HepG2 (cell line): ENCODE measurements around the gene PRR35.
"Not testable (repeated sequence)": the region's sequence is repeated elsewhere in the genome, so short reads cannot be mapped to it uniquely, and the experiment has no call there.

ENCODE experiments used
- ELF3 ChIP-seq: IDR thresholded peaks from 2 replicates; pipeline ENCODE4 v1.6.1; 2016; ENCODE audit warnings: missing genetic modification reagents, missing compliant biosample characterization
- SPEN ChIP-seq: sonication (generic); formaldehyde crosslinking; IDR thresholded peaks from 2 replicates; pipeline ENCODE4 v1.5.1; 2020; ENCODE audit warnings: low read depth, mild to moderate bottlenecking, missing genetic modification reagents
- ZNF207 ChIP-seq: fragments of 450-650 bp; IDR thresholded peaks from 2 replicates; pipeline ENCODE4 v1.6.1; 2016; ENCODE audit warnings: antibody characterized with exemption, borderline replicate concordance

GRCh38 chr16:597655-598054 is 37.5 kb downstream of the PRR35 start:
- TF ChIP-seq ELF3 (CRISPR knock-in tag); SPEN (CRISPR knock-in tag); ZNF207: not testable (repeated sequence)
